Mucosa of stomach (tissue), 1 donor: Measurements from ENCODE around the gene SLC25A39.

Experiments used
- H3K27me3 ChIP-seq: one replicate; pipeline ENCODE4 v1.7.0; 2013; ENCODE audit warnings: mild to moderate bottlenecking, low read length; ENCODE audit not compliant: control insufficient read depth, insufficient read depth
- H3K36me3 ChIP-seq: one replicate; pipeline ENCODE4 v1.7.0; 2013; ENCODE audit warnings: low read length; ENCODE audit not compliant: control insufficient read depth, insufficient read depth
- H3K4me1 ChIP-seq: one replicate; pipeline ENCODE4 v1.7.0; 2013; ENCODE audit warnings: mild to moderate bottlenecking, low read length; ENCODE audit not compliant: control insufficient read depth, insufficient read depth
- H3K4me3 ChIP-seq: one replicate; pipeline ENCODE4 v1.7.0; 2013; ENCODE audit warnings: low read length
- H3K9ac ChIP-seq: one replicate; pipeline ENCODE4 v1.7.0; 2013; ENCODE audit warnings: mild to moderate bottlenecking, low read length, moderate library complexity
- H3K9me3 ChIP-seq: one replicate; pipeline ENCODE4 v1.7.0; 2013; ENCODE audit warnings: mild to moderate bottlenecking, low read length, moderate library complexity; ENCODE audit not compliant: control insufficient read depth
- donor health status: Pancreatic carcinoma.

SLC25A39 gene

GRCh38 chr17:44272954-44273353 is 51.7 kb downstream of the SLC25A39 start:
- Histone ChIP-seq H3K9me3 (no peaks in the 10 kb centered on the region), H3K4me3 (no peak overlapping the region), H3K4me1 (peaks cover 8% of the 10 kb centered on the region), H3K27me3 (peaks cover 17% of the 10 kb centered on the region), H3K36me3 (no peaks in the 10 kb centered on the region), H3K9ac (no peak overlapping the region)

- Histone ChIP-seq H3K36me3 (no peaks in the 10 kb centered on the region), H3K27me3 (peaks cover 17% of the 10 kb centered on the region), H3K9ac (no peak overlapping the region), H3K9me3 (no peaks in the 10 kb centered on the region), H3K4me1 (peaks cover 8% of the 10 kb centered on the region), H3K4me3 (no peak overlapping the region)
Measured at GRCh38 chr17:44272321-44272951, 52.2 kb downstream of the SLC25A39 start.
